ENCODE data around the gene SEPTIN7.

Gene SEPTIN7

DNA sequence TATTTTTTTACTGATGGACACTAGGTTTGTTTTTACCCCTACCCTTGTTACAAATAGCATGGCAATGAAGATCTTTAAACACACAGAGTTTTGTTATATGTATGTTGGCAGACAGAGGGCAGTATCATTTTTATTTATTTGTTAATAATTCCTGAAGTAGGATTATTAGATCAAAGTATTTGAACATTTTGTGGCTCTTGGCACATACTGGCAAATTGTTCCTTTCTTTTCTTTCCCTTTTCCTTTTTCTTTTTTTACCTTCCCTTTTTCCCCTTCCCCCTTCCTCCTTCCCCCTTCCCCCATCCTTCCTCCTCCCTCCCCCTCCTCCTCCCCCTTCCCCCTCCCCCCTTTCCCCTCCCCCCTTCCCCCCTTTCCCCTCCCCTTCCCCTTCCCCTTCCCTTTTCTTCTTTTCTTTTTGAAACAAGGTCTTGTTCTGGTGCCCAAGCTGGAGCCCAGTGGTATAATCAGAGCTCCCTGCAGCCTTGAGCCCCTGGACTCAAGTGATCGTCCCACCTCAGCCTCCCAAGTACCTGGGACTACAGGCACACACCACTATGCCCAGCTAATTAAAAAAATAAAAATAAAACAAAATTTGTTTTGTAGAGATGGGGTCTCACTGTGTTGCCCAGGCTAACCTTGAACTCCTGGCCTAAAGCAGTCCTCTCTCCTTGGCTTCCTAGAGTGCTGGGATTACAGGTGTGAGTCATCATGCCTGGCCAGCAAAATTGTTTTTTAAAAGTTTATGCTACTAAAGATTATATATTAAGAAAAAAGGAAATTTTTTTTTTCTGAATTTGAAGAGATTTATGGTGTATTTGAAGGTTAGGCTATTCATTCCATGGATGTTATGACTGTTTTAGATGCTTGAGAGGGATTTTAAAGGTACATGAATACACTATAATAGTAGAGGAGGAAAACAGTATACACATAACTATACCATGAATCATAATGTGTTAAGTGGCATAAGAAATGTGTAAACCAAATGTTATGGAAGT lies 39.3 kb downstream of the SEPTIN7 start:
- peak; percentile 9 for DNase-seq (ENCODE audit: low spot score)

DNA sequence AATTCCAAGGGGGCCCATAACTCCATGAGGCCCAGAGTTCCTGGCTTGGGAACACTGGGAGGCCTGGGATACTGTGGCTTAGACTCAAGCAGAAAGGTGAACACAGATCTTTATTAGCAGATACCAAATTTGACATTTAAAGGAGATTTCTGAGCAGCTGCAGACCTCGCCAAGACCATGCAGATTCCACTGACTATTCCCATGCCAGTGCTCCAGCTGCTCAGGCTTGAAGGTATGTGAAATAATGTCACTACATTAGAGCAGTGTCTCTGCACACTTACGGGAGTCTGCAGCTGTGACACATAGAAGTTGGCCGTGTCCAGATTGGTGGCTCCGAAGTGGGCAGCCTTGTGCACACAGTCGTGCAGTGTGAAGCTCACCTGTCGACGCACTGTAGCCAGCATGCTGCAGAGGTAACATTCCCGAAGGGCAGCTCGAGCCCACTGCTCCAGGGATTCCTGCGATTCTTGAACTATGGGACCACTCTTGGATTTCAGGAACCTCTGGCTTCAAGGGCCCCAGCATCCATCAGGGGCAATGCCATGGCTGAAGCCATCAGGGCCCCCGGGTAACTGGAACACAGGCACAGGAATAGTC lies 46.1 kb downstream of the SEPTIN7 start:
- no peak for DNase-seq (ENCODE audit: low spot score)

DNA sequence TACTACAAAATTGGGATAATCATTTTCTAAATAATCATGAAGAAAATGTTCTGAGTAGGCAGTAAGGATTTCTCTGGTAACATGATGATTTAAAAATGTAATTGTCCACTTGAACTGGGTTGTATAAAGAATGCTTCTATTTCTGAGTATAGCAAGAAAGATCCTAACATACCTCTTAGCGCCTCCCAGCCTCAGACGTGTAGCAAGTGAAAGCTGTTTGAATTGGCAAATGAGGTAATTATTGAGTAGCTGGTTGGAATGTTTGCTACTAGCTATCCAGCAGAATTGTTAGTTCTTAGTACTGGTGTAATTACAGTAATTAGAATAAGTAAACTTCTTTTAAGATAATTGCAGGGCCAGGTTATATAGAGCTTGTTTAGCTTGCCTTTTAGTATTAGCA lies 47.9 kb downstream of the SEPTIN7 start:
- DNase-seq (ENCODE audit: low spot score), result no peak

DNA sequence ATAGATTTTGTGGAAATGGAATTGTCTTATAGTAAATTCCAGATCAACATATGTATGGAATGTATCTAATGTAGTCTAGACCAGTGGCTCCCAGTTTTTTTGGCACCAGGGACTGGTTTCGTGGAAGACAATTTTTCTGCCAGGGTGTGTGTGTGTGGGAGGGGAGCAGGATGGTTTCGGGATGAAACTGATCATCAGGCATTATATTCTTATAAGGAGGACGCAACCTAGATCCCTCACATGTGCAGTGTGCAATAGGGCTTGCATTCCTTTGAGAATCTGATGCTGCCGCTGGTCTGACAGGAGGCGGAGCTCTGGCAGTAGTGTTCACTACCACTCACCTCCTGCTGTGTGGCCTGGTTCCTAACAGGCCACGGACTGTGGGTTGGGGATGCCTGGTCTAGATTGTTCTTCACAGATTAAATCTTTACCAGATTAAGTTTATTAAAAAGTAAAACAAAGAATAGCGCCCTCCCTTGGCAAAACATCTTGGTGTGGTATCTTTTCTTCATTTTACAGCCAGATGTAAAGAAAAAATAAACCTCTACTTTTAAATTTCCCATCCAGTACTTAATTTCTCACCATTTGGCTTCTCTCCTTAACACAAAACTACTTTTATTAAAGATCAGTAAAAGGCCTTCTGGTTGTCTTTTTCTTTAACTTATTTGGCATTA lies 48.4 kb downstream of the SEPTIN7 start:
- DNase-seq (ENCODE audit: low spot score), result no peak

DNA sequence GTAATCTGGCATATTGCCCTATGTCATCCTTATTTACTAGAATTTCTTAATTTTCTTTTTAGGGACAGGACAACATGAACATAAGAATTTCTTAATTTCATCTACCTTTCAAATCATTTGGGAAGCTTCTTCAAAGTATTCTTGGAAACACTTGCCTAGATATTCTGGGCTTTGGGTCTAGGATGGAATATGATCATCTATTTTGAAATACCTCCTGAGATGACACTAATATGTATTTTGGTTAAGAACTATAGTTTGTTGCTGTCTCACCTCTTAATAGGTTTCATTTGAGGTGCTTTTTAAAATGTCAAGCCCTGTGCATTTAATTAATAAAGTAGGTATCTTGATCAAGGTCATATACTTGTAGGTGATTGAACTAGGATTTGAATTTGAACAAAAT lies 49.1 kb downstream of the SEPTIN7 start:
- no peak for DNase-seq (ENCODE audit: low spot score)
